Thyroid gland (tissue), 4 donors: ENCODE data around the gene TTLL8. TPM values are rescaled to one million over a fixed set of nuclear protein-coding genes. Genes with fewer than 3 reads are reported as not detected.

Experiments used
- DNase-seq, 2 donors: peaks; one replicate each; pipeline ENCODE4 v3.0.0-alpha.2; 2019
- H3K27ac ChIP-seq, 3 donors: fragments of 200-600 bp; sonication (generic); 1 replicate in 2 of 3; 2 replicates in 1 of 3; pipeline ENCODE4 v1.5.1; 2016 to 2019; ENCODE audit warnings: mild to moderate bottlenecking in 1 of 3, moderate library complexity in 1 of 3
- H3K27me3 ChIP-seq: fragments of 200-600 bp; sonication (generic); one replicate; pipeline ENCODE4 v1.5.1; 2019
- H3K36me3 ChIP-seq, 2 donors: fragments of 200-600 bp; sonication (generic); one replicate each; pipeline ENCODE4 v1.5.1; 2016 to 2019
- H3K4me1 ChIP-seq, 2 donors: fragments of 200-600 bp; sonication (generic); one replicate each; pipeline ENCODE4 v1.5.1; 2017 to 2019
- H3K4me3 ChIP-seq, 3 donors: fragments of 200-600 bp; sonication (generic); replicated peaks in 1 of 3; 1 replicate in 2 of 3; 2 replicates in 1 of 3; pipeline ENCODE4 v1.5.1; 2016; ENCODE audit warnings: mild to moderate bottlenecking in 1 of 3
- H3K9me3 ChIP-seq: fragments of 200-600 bp; sonication (generic); one replicate; pipeline ENCODE4 v1.5.1; 2017
- CTCF ChIP-seq, 6 experiments: fragments of 200-600 bp in 3 of 6; fragments of 450-650 bp in 3 of 6; sonication (generic) in 3 of 6; IDR thresholded peaks; one replicate each; pipeline ENCODE4 v1.5.1; 2016 to 2019; ENCODE audit warnings: antibody characterized with exemption in 6 of 6, mild to moderate bottlenecking in 2 of 6, inconsistent platforms in 1 of 6, moderate library complexity in 1 of 6
- POLR2A ChIP-seq, 2 donors: fragments of 450-650 bp; IDR thresholded peaks; one replicate each; pipeline ENCODE4 v1.6.1; 2017; ENCODE audit warnings: antibody characterized with exemption in 2 of 2, mild to moderate bottlenecking in 2 of 2, moderate library complexity in 1 of 2
- WGBS, 2 donors: methylation state at CpG; one replicate each; pipeline ENCODE4 v1.1.5; 2017; 5-methylcytosine and 5-hydroxymethylcytosine counted together
- intact Hi-C: fragments of 100-400 bp; cut with DNase I; formaldehyde crosslinking; loops from one replicate; pipeline ENCODE4 v1.15.1; 2023
- total RNA-seq, 4 donors: library from RNA; depleted of rRNA; stranded (reverse); fragments of >200 nt; gene quantifications; one replicate each; pipeline ENCODE4 v1.2.3, GENCODE V29; 2016

Gene TTLL8
- total RNA-seq, 4 donors from 2014 or later: not detected

GRCh38 chr22:50082961-50083461, 24.9 kb upstream of the TTLL8 start:
- H3K36me3 ChIP-seq: no peaks in the 10 kb centered on the region
- H3K9me3 ChIP-seq: no peaks in the 10 kb centered on the region
- H3K27ac ChIP-seq: no peak overlapping the region
- TF ChIP-seq CTCF (IDR thresholded peaks at IDR 0.05) (no peak), POLR2A (IDR thresholded peaks at IDR 0.05) (no peak)
- WGBS, 2 donors: 85 to 89% methylated on average over 8 to 21 of the region's 21 CpGs
- H3K27me3 ChIP-seq: no peaks in the 10 kb centered on the region
- DNase-seq: no peak
- H3K4me1 ChIP-seq: no peaks in the 10 kb centered on the region
- intact Hi-C loops: no loop called here
- no peak overlapping the region for H3K4me3 ChIP-seq

GRCh38 chr22:50082197-50082715, 24.2 kb upstream of the TTLL8 start:
- 81 to 82% methylated on average over 13 to 17 of the region's 18 CpGs for WGBS, 2 donors
- DNase-seq: no peak
- H3K27me3 ChIP-seq: no peaks in the 10 kb centered on the region
- H3K36me3 ChIP-seq: no peaks in the 10 kb centered on the region
- H3K4me3 ChIP-seq: no peak overlapping the region
- H3K9me3 ChIP-seq: no peaks in the 10 kb centered on the region
- H3K27ac ChIP-seq: no peak overlapping the region
- H3K4me1 ChIP-seq: no peaks in the 10 kb centered on the region
- TF ChIP-seq CTCF (IDR thresholded peaks at IDR 0.05): no peak
- no peak for TF ChIP-seq POLR2A (IDR thresholded peaks at IDR 0.05)
- intact Hi-C loops: no loop called here

GRCh38 chr22:50081426-50082196, 23.5 kb upstream of the TTLL8 start:
- DNase-seq: no peak
- H3K27ac ChIP-seq: no peak overlapping the region

GRCh38 chr22:50080077-50080465, 22.0 kb upstream of the TTLL8 start:
- no peaks in the 10 kb centered on the region for H3K36me3 ChIP-seq
- no peaks in the 10 kb centered on the region for H3K27me3 ChIP-seq
- 80 to 84% methylated on average over 12 to 13 of the region's 13 CpGs for WGBS, 2 donors
- H3K9me3 ChIP-seq: no peaks in the 10 kb centered on the region
- no peaks in the 10 kb centered on the region for H3K4me1 ChIP-seq
- no peak overlapping the region for H3K4me3 ChIP-seq
- DNase-seq: no peak
- TF ChIP-seq CTCF (IDR thresholded peaks at IDR 0.05) (no peak), POLR2A (IDR thresholded peaks at IDR 0.05) (no peak)
- no peak overlapping the region for H3K27ac ChIP-seq
- intact Hi-C loops: no loop called here

More at GRCh38 chr22:50081426-50082196, 23.5 kb upstream of the TTLL8 start:
- TF ChIP-seq CTCF (IDR thresholded peaks at IDR 0.05) (no peak), POLR2A (IDR thresholded peaks at IDR 0.05) (no peak)
- H3K4me1 ChIP-seq: no peaks in the 10 kb centered on the region
- no peak overlapping the region for H3K4me3 ChIP-seq
- WGBS, 2 donors: 85 to 92% methylated on average over 17 to 24 of the region's 27 CpGs
- intact Hi-C loops: no loop called here
- H3K36me3 ChIP-seq: no peaks in the 10 kb centered on the region
- no peaks in the 10 kb centered on the region for H3K27me3 ChIP-seq
- H3K9me3 ChIP-seq: no peaks in the 10 kb centered on the region

GRCh38 chr22:50078761-50079160, 20.7 kb upstream of the TTLL8 start:
- TF ChIP-seq CTCF (IDR thresholded peaks at IDR 0.05): no peak
- TF ChIP-seq POLR2A (IDR thresholded peaks at IDR 0.05): no peak
- H3K9me3 ChIP-seq: no peaks in the 10 kb centered on the region
- intact Hi-C loops: no loop called here
- no peaks in the 10 kb centered on the region for H3K36me3 ChIP-seq
- no peaks in the 10 kb centered on the region for H3K4me1 ChIP-seq
- 82 to 84% methylated on average over 9 of the region's 9 CpGs for WGBS, 2 donors
- H3K27ac ChIP-seq: no peak overlapping the region
- DNase-seq: no peak
- H3K27me3 ChIP-seq: no peaks in the 10 kb centered on the region
- H3K4me3 ChIP-seq: no peak overlapping the region
